Panc1 (cell line): ENCODE measurements around the gene WFDC2.

Experiments used
- POLR2AphosphoS5 ChIP-seq: IDR thresholded peaks from 2 replicates; pipeline ENCODE4 v1.6.1; 2012; ENCODE audit warnings: mild to moderate bottlenecking, low read depth, low read length, moderate library complexity
- SIN3A ChIP-seq: IDR thresholded peaks from 2 replicates; pipeline ENCODE4 v1.6.1; 2012; ENCODE audit warnings: low read depth, mild to moderate bottlenecking, low read length, moderate library complexity, borderline replicate concordance; ENCODE audit not compliant: insufficient read depth
- TCF7L2 ChIP-seq: IDR thresholded peaks from 2 replicates; pipeline ENCODE4 v1.6.1; 2011; ENCODE audit warnings: mild to moderate bottlenecking, low read depth, low read length, inconsistent platforms
- TF ChIP-seq, protein P1 (sequence below): fragments of 450-650 bp; IDR thresholded peaks from 2 replicates; pipeline ENCODE4 v1.5.1; 2017; ENCODE audit warnings: mild to moderate bottlenecking
- TF ChIP-seq, protein P2 (sequence below), 2 experiments: IDR thresholded peaks; 2 replicates each; pipeline ENCODE4 v1.6.1; 2011 to 2012; ENCODE audit warnings: low read depth in 2 of 2, control low read depth in 1 of 2, low read length in 1 of 2, mild to moderate bottlenecking in 1 of 2, moderate library complexity in 1 of 2; ENCODE audit not compliant: insufficient read depth in 1 of 2

DNA sequence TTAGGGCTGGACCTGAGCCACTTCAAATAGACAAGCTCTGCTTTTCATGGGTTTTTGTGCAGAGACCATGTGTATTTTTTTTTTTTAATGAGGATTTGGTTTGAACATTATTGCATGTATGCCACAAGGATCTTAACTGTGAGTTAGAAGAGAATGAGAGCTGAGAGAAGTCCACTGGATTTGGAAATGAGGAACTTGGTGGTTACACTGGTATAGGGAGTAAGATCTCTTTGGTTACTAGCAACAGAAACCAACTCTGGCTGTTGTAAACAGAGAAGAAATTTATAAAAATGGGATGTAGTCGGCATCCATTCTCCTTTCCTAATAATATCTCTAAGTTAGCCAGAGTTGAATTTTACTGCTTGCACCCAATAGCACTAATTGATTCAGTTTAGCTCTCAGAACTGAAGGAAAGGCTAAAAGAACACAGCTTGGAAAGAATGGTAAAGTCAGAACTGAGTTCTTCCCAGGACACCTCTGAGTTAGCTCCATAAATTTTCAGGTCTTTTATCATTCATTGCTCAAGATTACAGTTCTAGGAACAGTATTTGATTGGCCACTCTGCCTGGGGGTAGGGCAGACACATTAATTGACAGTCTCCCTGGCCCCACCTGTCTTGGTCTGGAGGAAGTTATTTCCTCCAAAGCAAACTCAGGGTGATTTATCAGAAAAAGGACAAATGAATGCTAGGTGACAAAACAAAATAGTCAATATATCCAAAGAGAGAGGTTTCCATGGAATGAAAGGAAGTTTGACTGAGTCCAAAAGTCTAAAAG is 3.9 kb upstream of the WFDC2 start:
- TF ChIP-seq, protein P1, sequence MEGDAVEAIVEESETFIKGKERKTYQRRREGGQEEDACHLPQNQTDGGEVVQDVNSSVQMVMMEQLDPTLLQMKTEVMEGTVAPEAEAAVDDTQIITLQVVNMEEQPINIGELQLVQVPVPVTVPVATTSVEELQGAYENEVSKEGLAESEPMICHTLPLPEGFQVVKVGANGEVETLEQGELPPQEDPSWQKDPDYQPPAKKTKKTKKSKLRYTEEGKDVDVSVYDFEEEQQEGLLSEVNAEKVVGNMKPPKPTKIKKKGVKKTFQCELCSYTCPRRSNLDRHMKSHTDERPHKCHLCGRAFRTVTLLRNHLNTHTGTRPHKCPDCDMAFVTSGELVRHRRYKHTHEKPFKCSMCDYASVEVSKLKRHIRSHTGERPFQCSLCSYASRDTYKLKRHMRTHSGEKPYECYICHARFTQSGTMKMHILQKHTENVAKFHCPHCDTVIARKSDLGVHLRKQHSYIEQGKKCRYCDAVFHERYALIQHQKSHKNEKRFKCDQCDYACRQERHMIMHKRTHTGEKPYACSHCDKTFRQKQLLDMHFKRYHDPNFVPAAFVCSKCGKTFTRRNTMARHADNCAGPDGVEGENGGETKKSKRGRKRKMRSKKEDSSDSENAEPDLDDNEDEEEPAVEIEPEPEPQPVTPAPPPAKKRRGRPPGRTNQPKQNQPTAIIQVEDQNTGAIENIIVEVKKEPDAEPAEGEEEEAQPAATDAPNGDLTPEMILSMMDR: no peak
- TF ChIP-seq, protein P2, sequence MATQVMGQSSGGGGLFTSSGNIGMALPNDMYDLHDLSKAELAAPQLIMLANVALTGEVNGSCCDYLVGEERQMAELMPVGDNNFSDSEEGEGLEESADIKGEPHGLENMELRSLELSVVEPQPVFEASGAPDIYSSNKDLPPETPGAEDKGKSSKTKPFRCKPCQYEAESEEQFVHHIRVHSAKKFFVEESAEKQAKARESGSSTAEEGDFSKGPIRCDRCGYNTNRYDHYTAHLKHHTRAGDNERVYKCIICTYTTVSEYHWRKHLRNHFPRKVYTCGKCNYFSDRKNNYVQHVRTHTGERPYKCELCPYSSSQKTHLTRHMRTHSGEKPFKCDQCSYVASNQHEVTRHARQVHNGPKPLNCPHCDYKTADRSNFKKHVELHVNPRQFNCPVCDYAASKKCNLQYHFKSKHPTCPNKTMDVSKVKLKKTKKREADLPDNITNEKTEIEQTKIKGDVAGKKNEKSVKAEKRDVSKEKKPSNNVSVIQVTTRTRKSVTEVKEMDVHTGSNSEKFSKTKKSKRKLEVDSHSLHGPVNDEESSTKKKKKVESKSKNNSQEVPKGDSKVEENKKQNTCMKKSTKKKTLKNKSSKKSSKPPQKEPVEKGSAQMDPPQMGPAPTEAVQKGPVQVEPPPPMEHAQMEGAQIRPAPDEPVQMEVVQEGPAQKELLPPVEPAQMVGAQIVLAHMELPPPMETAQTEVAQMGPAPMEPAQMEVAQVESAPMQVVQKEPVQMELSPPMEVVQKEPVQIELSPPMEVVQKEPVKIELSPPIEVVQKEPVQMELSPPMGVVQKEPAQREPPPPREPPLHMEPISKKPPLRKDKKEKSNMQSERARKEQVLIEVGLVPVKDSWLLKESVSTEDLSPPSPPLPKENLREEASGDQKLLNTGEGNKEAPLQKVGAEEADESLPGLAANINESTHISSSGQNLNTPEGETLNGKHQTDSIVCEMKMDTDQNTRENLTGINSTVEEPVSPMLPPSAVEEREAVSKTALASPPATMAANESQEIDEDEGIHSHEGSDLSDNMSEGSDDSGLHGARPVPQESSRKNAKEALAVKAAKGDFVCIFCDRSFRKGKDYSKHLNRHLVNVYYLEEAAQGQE (IDR thresholded peaks at IDR 0.05; ENCODE audit: insufficient read depth in 1 of 2, low read depth in 2 of 2, low read length in 1 of 2): no peak
- TF ChIP-seq POLR2AphosphoS5 (no peak), SIN3A (no peak), TCF7L2 (no peak)
